ENCODE data around the gene G6PC1. TPM values are rescaled to one million over a fixed set of nuclear protein-coding genes. Genes with fewer than 3 reads are reported as not detected.
"Not testable (repeated sequence)": the region's sequence is repeated elsewhere in the genome, so short reads cannot be mapped to it uniquely, and the experiment has no call there.

The G6PC1 gene
- polyA plus RNA-seq (2012; ENCODE audit: insufficient read depth, insufficient read length, low read depth) = not detected

- Histone ChIP-seq H3K36me3 (no peaks in the 10 kb centered on the region), H3K9me3 (no peaks in the 10 kb centered on the region; the same call in 1 of the 2 replicates), H3K27me3 (peaks cover 31% of the 10 kb centered on the region), H3K4me1 (no peaks in the 10 kb centered on the region), H3K4me3 (ENCODE audit: low read depth, low read length) (no peak within 1 kb of the TSS)
- DNase-seq = no peak
- no peak for TF ChIP-seq CTCF (IDR thresholded peaks at IDR 0.05; ENCODE audit: low read depth, low read length)
These were observed at the start of gene G6PC1 for GRCh38 chr17:42900460-42901331. Gene G6PC1, plus strand, starts transcription at chr17:42900799. Its CDS starts 78 bp downstream, at chr17:42900877.

GRCh38 chr17:42850954-42851353 lies 49.6 kb upstream of the G6PC1 start, which contains the start of gene AOC3:
Gene AOC3, plus strand, starts transcription at chr17:42851199. Its CDS starts 145 bp downstream, at chr17:42851344.
- TF ChIP-seq CTCF (IDR thresholded peaks at IDR 0.05; ENCODE audit: low read depth, low read length) = no peak
- Histone ChIP-seq H3K9me3 (no peaks in the 10 kb centered on the region), H3K4me1 (no peaks in the 10 kb centered on the region), H3K4me3 (ENCODE audit: low read depth, low read length) (no peak within 1 kb of the TSS), H3K27me3 (no peaks in the 10 kb centered on the region), H3K36me3 (no peaks in the 10 kb centered on the region)
- no peak for DNase-seq

- H3K4me1 ChIP-seq; H3K9me3 ChIP-seq; H3K4me3 ChIP-seq (ENCODE audit: low read depth, low read length); H3K27me3 ChIP-seq; DNase-seq; H3K36me3 ChIP-seq: not testable (repeated sequence)
These were observed 49.0 kb upstream of the G6PC1 start for GRCh38 chr17:42851371-42852240.

- Histone ChIP-seq H3K27me3 (no peaks in the 10 kb centered on the region), H3K4me1 (no peaks in the 10 kb centered on the region), H3K9me3 (no peaks in the 10 kb centered on the region), H3K4me3 (ENCODE audit: low read depth, low read length) (no peak overlapping the region), H3K36me3 (no peaks in the 10 kb centered on the region)
- DNase-seq = no peak
- no peak for TF ChIP-seq CTCF (IDR thresholded peaks at IDR 0.05; ENCODE audit: low read depth, low read length)
These were observed 48.2 kb upstream of the G6PC1 start for GRCh38 chr17:42852351-42852750.

GRCh38 chr17:42853004-42853403 lies 47.6 kb upstream of the G6PC1 start:
- Histone ChIP-seq H3K9me3 (no peaks in the 10 kb centered on the region), H3K4me1 (no peaks in the 10 kb centered on the region), H3K36me3 (no peaks in the 10 kb centered on the region), H3K4me3 (ENCODE audit: low read depth, low read length) (no peak overlapping the region), H3K27me3 (no peaks in the 10 kb centered on the region)
- no peak for DNase-seq
- no peak for TF ChIP-seq CTCF (IDR thresholded peaks at IDR 0.05; ENCODE audit: low read depth, low read length)

GRCh38 chr17:42853597-42853967 lies 47.0 kb upstream of the G6PC1 start:
- Histone ChIP-seq H3K4me3 (ENCODE audit: low read depth, low read length) (no peak overlapping the region), H3K9me3 (no peaks in the 10 kb centered on the region), H3K4me1 (no peaks in the 10 kb centered on the region), H3K36me3 (no peaks in the 10 kb centered on the region), H3K27me3 (no peaks in the 10 kb centered on the region)
- no peak for DNase-seq
- no peak for TF ChIP-seq CTCF (IDR thresholded peaks at IDR 0.05; ENCODE audit: low read depth, low read length)
